NCI-H345 (cell line): ENCODE results near the gene SURF4.

ENCODE experiments used
- DNase-seq: peaks from one replicate; lab custom pipeline; 2025; lab: John Stamatoyannopoulos, UW

The SURF4 gene

DNA sequence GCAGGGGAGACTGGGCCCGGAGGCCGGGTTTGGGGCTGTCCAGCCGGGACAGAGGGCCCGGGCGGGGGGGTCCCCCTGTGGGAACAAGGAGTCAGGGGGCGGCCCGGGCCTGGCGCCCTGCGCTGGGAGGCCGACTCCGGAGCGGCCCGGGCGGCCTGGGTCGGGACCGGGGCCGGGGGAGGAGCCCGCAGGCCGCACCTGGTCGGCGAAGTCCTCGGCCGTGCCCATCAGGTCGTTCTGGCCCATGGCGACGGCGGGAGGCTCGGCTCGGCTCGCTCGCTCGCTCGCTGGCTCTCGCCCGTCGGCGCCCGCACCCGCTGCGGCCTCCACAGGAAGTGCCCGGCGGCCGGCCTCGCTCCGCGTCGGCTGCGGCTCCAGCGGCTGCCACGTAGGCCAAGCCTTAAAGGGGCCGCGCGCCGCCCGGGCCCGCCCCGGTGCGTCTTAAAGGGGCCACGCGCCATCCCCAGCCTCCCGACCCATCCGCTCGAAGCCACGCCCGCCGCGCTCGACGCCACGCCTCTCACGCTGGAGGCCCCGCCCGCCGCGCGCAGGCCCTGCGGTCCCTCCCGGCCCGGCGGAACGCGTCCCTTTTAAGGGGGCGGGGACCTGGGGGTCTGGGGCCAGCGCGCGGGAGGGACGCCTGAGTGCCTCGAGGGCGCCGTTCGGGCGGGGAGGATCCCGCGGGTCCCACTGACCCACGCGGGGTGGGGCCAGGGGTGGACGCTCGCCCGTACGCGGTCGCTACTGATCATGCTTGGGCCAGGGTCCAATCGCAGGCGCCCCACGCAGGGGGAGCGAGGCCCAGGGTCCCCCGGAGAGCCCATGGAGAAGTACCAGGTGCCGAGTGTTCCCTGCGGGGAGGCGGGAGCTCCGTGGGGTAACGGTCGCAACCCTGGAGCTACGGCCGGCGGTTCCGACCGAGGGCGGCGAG lies at the start of gene SURF4, which contains the start of gene STKLD1:
TSS of gene SURF4 (minus strand) at position 337 of the 931 bp plus-strand sequence. CDS start at position 246, 91 bp downstream.
TSS of gene STKLD1 (plus strand) at position 643 of the 931 bp plus-strand sequence. CDS start at position 751, 108 bp downstream.
- DNase-seq: peak; percentile 96

DNA sequence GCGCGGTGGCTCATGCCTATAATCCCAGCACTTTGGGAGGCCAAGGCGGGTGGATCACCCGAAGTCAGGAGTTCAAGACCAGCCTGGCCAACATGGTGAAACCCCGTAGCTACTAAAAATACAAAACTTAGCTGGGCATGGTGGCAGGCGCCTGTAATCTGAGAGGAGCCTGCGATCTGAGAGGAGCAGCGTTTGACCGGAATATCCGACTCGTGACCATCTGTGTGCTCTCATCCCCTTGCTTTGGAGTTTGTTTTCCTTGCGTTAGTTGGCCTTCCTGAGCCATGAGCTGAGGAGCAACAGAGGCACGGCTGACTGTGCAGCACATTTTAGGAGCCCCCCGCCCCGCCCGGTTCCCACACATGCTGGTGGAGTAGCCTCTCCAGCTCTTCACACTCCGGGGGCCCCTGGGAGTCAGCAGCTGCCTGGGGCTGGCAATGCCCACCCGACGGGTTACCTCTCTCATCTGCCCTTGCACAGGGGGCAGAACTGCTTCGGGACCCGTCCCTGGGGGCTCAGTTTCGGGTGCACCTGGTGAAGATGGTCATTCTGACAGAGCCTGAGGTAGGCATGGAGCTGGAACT lies 49.3 kb upstream of the SURF4 start:
- no peak for DNase-seq

DNA sequence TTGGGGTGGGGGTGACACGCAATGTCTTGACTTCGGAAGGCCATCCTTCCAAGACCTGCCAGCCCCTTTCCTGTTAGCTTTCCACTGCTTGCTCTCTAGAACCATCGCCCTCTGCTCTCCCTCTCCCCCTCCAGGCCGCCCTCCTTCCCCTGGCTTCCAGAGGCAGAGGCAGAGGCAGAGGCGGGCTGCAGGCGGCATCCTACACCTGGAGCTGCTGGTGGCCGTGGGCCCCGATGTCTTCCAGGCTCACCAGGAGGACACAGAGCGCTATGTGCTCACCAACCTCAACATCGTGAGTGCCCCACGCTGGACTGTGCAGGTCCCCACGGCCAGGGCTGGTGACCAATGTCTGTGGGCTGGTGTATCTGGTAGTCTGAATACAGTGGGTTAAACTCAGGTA lies 48.3 kb upstream of the SURF4 start:
- no peak for DNase-seq

DNA sequence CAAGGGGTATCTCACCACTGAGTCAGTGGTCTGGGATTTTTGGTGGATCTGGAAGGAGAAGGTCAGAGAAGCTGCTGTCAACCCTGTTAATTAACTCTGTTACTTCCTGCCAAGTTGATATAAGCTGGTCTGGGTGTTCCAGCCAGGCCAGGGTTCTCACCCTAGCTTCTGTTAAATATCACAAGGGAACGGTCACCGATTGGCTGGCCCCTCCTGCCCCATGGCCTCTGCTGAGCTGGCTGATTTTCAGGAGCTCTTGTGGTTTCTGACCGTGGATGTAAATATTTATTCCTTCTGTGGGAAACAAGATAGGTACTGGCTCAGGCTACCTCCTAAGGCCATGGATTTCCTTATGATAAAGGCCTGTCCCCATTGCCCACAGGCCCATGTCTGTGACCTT lies 47.4 kb upstream of the SURF4 start:
- no peak for DNase-seq

DNA sequence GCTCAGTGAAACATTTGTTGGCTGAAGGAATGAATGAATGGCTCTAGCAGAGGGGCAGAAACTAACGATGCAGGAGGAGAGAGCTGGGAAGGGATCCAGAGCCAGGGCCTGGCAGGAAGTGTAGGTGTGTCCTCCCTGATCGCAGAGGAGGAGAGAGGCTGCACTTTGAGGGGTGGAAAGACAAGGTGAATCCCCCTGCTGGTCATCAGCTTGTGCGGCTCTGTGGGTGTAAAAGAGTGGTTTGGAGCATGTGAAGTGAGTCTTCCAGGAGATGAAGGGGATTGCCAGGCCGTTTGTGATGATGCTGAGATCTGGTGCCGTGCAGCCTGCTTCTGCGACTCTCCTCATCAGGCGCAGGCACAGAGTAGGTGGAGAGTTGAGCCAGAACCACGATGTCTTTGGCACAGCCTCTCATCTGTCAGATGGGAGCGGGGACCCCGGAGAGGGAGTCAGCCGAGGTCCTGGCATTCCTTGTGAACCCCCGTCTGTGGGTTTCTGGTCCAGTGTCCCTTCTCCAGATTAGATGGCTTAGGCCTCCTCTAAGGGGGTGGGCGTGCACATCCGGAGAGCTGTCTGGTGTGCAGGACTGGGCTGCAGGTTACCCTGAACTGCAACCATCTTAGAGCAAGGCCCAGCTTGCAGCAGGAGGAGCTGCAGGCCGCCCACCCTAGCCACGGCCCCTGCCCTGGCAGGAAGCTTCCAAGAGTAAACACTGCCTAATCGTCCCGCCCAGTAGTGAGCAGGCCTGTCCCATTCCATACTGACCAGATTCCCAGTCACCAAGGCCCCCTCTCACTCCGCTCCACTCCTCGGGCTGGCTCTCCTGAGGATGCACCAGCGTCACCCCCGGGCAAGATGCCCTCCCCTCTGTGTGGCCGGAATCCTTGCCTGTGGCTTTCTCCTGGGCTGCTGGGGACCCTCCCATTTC lies 46.0 kb upstream of the SURF4 start, which contains the start of gene ADAMTS13:
TSS of gene ADAMTS13 (plus strand) at position 753 of the 928 bp plus-strand sequence. CDS start at position 830, 77 bp downstream.
- DNase-seq: no peak

DNA sequence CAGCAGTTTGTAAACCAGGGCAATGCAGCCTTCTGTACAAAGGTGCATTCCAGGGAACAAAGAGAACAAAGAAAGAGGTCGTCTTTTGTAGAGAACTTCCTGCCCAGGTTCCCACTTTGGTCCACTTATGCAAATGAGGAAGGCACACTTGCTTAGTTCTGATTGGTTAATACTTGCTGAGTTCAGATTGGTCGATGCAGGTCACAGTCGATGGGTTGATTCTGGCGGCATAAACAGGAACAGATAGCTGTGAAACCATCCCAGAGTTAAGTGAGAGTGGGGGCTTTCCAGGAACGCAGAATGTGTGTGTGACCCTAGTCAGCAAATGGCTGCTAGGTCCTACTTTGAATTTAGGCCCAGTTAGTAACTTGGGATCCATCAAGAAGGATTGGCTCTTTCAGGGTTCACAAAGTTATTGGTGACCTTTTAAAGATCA lies 44.5 kb upstream of the SURF4 start:
- no peak for DNase-seq

DNA sequence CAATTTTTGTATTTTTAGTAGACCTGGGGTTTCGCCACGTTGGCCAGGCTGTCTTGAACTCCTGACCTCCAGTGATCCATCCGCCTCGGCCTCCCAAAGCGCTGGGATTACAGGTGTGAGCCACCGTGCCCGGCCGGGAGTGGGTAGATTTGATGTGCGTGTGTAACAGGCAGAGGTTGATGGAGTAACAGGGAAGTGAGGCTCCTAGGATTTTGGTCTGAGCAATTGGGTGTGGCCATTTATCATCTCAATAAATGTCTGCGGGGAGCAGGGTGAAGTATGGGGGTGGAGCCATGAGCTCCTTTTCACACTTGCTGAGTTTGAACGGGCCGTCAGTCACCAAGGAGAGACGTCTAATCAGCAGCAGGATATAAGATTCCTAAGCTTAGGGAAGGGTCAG lies 43.1 kb upstream of the SURF4 start:
- DNase-seq: no peak

DNA sequence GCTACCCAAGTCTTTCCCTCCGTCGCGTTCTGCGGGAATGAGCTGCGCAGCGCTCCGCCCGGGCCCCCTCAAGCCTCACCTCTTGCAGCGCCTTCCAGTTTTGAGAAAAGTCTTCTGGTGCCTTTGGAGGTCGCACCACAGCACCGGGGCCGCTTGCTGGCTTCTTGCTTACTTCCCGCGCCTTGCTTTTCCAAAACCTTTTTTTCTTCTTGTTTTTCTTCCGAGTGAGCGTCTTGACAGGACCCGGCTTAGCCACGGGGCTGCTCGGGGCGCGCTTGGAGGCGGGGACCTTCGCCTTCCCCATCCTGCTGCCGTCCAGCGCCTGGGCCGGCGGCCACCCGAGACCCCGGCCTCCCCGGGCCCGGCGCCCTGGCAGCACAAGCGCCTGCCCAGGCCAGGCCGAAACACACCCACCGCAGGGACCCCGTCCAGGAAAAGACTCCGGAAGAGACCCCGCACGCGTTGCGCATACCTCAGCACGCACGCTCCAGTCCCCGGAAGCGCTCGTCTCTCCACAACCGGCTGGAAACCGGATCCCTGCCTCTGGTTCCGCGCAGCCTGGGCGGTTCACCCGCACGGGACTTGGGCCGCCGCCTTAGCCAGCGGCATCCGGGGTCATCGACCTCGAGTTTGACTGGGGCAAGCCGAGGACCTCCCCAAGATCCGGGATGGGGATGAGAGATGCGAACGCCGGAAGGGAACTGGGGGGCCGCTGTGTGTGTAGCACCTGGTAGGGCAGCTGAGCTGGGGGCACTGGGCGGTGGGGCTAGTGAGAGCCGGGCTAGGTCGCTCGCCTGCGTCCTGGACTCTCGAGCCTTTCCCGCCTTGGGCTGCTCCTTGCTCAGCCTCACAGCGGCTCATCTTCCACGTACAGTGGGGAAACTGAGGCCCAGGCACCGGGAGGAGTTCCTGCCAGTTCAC lies 41.9 kb upstream of the SURF4 start, which contains the start of gene REXO4:
TSS of gene REXO4 (minus strand) at position 470 of the 921 bp plus-strand sequence. CDS start at position 304, 166 bp downstream.
- peak; percentile 87 for DNase-seq

DNA sequence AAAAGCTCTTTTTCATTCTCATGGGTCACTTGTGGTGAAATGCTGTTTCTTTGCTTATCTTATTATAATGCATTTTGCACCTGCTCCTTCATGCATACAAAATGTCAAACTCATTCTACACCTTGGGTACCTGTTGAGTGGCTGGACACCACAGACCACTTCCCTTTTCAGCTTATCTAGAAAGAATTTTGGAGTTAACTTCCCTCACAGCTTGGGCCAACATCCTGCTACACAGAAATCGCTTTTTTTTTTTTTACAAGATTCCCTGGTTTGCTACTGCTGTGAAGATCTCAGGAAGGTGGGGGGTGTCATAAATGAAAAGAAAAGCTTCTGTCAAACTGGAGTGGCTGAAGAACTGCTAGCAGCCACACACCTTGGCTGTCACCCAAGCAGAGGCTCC lies 39.3 kb upstream of the SURF4 start:
- no peak for DNase-seq

DNA sequence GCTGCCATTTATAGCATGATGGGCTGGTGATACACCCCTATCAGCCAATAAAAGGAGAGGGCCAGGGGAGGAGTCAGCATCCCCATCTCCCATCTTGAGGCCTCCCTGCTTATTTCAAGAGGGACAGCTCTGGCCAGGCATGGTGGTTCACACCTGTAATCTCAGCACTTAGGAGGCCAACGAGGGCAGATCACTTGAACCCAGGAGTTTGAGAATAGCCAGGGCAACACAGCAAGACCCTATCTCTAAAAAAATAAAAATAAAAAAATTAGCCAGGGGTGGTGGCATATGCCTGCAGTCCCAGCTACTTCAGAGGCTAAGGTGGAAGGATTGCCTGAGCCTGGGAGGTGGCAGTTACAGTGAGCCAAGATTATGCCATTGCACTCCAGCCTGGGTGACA lies 32.2 kb upstream of the SURF4 start:
- DNase-seq: no peak

DNA sequence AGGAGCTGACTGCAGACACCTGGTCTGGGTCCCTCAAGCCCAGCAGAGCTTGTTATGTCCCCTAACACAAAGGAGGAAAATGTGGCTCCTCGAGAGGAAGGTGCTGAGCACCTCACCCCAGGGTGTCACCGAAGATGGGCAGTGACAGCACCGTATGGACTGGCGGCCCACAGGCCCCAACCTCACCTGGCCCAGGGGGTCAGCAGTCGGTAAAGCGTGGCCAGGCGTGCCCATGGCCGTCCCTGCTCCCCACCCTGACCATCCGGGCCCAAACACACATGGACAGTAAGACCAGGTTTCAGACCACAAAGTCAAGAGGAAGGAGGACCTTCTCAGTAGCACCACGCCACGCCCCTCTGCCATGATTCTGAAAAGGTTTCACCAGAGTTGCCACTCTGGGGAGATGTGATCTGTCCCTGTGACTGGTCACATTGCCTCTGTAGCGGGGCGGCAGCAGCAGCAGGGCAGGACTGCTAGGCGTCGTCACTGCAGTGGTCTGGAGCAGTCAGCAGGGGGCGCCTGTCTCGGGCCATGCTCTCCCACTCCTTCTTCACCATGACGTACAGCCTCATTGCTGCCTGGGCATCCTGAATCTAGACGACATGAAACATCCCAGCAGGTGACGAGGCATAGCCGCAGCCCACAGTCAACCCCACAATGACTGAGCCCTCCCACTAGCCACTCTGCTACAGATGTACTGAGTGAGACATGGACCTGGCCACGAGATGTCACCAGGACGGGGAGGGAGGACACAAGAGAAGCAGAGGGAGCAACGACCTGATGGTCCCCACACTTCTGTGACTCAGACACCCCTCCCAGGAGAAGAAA lies 30.8 kb upstream of the SURF4 start:
- peak; percentile 53 for DNase-seq

DNA sequence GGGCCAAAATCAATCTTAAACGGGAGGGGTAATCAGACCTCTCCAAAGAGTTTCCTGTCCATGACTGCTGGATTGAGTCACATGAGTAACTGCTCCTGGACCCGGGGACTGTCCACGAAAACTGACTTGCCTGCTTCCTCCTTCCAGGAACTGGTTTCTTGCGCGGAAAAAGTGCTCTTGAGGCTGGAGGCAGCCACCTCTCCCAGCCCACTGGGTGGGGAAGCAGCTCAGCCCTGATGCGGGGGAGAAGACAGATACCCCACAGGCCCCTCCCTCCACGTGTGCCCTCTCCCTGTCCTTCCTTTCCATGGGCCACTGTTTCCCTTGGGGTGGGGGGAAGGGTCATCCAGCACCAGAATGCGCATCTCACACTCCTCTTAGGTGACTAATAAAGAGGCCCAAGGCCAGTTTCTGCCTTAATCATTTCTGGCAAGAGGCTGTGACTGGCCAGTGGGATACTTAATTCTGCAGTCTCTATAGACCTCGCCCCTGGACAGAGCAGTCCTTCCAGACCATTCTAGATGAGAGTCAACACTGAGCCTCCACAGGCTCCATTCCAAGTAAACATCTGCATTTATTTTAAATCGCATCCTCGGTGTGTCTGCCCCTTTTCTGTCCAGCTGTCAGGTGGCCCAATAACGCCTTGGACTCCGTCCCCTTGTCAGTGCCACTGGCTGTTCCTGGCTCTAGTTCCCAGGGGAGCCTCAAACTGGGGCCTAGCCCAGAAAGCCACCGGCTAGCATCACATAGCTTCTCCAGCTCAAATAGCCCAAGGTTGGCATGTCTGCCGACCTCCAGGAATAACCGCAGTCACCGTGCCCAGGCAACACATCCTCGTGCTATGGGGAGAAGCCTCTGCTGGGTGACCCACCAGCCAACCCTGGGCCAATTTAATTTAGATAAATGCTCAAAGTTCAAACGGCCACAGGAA lies 29.9 kb upstream of the SURF4 start:
- no peak for DNase-seq

DNA sequence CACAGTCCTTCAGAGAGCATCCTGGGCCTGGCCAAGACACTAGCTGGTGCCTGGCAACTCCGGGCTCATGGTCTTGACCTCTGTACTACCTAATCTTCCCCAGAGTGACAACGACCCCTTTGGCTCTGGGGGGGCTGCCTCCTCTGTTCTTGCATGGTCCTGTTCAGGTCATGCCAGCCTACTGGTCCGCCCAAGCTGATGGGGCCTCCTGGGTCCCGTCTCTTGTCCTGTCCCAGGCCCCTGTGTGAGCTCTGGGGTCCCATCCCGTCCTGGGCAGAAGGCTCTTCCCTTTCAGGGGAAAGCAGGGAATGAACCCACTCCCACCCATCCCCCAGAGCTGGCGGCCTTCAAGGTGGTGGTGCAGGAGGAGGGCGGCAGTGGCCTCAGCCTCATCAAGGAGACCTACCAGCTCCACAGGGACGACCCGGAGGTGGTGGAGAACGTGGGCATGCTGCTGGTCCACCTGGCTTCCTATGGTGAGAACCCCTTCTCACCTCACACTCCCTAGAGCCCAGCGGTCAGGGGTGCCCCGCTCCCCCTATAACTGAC lies 28.7 kb upstream of the SURF4 start:
- DNase-seq: no peak

DNA sequence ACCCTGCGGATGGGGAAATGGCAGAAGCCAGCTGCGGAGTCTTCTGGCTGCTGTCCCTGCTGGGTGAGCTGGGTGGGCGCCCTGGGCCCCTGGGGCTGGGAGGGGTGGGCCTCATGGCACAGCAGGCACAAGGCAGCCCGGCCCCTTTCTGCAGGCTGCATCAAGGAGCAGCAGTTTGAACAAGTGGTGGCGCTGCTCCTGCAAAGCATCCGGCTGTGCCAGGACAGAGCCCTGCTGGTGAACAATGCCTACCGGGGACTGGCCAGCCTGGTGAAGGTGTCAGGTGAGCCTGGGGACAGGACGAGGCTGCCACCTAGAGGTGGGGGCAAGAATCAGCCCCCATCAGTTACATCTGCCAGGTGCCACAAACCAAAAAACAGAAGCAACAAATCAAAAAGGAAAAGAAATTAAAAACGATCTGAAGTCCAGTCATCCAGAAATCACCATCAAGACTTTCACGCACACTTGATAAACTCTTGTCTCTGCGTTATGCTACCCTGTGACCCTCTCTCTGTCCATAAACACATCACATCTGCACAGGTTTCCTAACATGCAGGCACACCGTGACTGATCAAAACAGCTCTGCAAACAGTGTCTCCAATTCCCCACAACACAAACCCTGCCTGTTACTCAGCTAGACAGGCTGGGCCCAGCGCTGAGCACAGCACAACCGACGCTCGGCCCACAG lies 28.1 kb upstream of the SURF4 start:
- peak; percentile 33 for DNase-seq

DNA sequence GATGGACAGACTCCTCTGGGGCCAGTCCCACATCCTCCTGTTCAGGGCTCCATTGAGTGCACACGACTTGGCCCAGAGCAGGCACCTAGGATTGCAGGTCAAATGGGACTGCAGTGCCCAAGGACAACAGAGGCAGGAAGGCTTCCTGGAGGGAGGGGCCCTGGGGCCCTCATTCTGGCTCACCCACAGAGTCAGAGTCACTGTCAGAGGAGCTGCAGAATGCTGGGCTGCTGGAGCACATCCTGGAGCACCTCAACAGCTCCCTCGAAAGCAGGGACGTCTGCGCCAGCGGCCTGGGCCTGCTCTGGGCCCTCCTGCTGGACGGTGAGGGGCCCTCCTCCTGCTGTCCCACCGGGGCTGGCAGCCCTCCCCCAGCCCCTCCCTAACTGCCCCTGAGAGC lies 26.8 kb upstream of the SURF4 start:
- no peak for DNase-seq

DNA sequence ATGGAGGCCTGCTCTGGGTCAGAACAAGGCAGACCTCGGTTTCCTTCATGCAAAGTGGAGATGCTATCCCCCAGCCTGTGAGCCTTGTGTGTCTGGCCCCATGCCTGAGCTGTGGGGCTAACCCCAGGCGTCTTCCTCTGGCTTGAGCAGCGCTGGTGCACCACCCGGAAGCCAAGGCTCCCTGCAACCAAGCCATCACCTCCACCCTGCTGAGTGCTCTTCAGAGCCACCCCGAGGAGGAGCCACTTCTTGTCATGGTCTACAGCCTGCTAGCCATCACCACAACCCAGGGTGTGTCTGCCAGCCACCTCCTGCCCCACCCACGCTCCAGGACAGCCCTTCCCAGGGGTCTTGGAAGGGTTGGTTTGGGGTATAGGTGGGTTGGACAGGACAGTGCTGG lies 25.7 kb upstream of the SURF4 start:
- DNase-seq: no peak

DNA sequence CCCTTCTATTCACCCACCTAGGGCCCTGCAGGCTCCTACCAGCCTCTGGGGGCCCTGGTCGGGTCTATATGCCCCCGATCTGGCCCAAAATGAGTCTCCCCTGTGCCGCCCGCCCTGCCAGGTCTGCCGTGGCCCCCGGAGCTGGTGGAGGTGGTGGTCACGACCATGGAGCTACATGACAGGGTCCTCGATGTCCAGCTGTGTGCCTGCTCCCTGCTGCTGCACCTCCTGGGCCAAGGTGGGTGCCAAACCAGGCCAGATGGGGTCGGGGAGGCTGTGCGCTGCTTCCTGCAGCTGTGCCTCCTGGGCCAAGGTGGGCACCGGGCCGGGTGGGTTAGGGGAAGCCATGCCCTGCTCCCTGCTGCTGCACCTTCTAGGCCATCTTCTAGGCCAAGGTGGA lies 24.4 kb upstream of the SURF4 start:
- DNase-seq: no peak

DNA sequence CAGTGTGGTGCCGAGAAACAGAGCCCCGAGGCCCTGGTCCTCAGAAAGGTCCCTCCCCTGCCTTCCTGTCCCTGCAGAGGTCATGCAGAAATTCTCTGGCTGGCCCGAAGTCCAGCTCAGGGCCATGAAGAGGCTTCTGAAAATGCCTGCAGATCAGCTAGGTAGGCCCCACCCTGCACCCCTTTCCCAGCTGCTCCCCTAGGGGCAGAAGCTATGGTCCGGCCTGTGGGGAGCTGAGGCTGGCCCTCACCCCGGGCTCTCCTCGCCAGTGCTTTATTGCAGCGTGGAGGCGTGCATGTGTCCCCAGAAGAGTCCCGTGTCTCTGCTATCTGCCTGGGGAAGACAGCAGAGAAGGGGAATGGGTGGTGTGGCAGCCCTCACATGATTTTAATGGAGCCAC lies 22.0 kb upstream of the SURF4 start:
- DNase-seq: no peak
